GM21529 (cell line): Measurements from ENCODE around the gene EDN2.

Experiments
- ATAC-seq: cut with Tn5 transposase; IDR thresholded peaks from one replicate; pipeline ENCODE4 v1.9.1; 2021; ENCODE audit not compliant: unreplicated experiment

Gene EDN2

GRCh38 chr1:41499591-41499990 lies 15.1 kb upstream of the EDN2 start:
- no peak for ATAC-seq

GRCh38 chr1:41498804-41499203 lies 14.3 kb upstream of the EDN2 start:
- ATAC-seq = no peak

GRCh38 chr1:41498391-41498790 lies 13.9 kb upstream of the EDN2 start:
- ATAC-seq = no peak

GRCh38 chr1:41497461-41498030 lies 13.1 kb upstream of the EDN2 start:
- ATAC-seq = no peak

GRCh38 chr1:41497056-41497440 lies 12.6 kb upstream of the EDN2 start:
- ATAC-seq = no peak

- ATAC-seq = peak; percentile 56
Observed at GRCh38 chr1:41496080-41497055, 11.9 kb upstream of the EDN2 start.

GRCh38 chr1:41495210-41495948 lies 10.9 kb upstream of the EDN2 start:
- ATAC-seq = no peak

GRCh38 chr1:41494351-41495209 lies 10.1 kb upstream of the EDN2 start:
- ATAC-seq = no peak

GRCh38 chr1:41493626-41494350 lies 9.3 kb upstream of the EDN2 start:
- no peak for ATAC-seq

- no peak for ATAC-seq
Observed at GRCh38 chr1:41493117-41493536, 8.6 kb upstream of the EDN2 start.

GRCh38 chr1:41492341-41492848 lies 7.9 kb upstream of the EDN2 start:
- no peak for ATAC-seq

- no peak for ATAC-seq
Observed at GRCh38 chr1:41490911-41491310, 6.4 kb upstream of the EDN2 start.

GRCh38 chr1:41489561-41489960 lies 5.1 kb upstream of the EDN2 start:
- ATAC-seq = no peak

- ATAC-seq = no peak
Observed at GRCh38 chr1:41488040-41488951, 3.8 kb upstream of the EDN2 start.

- no peak for ATAC-seq
Observed at GRCh38 chr1:41487126-41488039, 2.9 kb upstream of the EDN2 start.

GRCh38 chr1:41486371-41487125 lies 2.1 kb upstream of the EDN2 start:
- no peak for ATAC-seq

- ATAC-seq = no peak
Observed at GRCh38 chr1:41486053-41486370, 1.5 kb upstream of the EDN2 start.
